H1 (cell line): ENCODE measurements around the gene TNS2. TPM values are rescaled to one million over a fixed set of nuclear protein-coding genes. Genes with fewer than 3 reads are reported as not detected.

Experiments
- CTCF ChIA-PET: fragments of 300-600 bp; sonication (Branson Sonifier 250); formaldehyde crosslinking; loops from one replicate; lab custom pipeline; 2021; ENCODE audit not compliant: partially characterized antibody; lab: Charles Lee
- POLR2A ChIA-PET: fragments of 300-600 bp; sonication (Branson Sonifier 250); formaldehyde crosslinking; loops from one replicate; lab custom pipeline; 2021; ENCODE audit warnings: inconsistent platforms; ENCODE audit not compliant: partially characterized antibody; lab: Charles Lee
- DNase-seq, 2 experiments: peaks; one replicate each; pipeline versions ENCODE4 v3.0.0 to v3.0.0-alpha.2; 2010 to 2022; ENCODE audit warnings: low spot score in 2 of 2, low read depth in 1 of 2, mixed read lengths in 1 of 2
- FAIRE-seq: peaks from 2 replicates; lab custom pipeline; 2011; peaks lifted over from hg19 to GRCh38; lab: Jason Lieb, UNC
- H2AFZ ChIP-seq: 2 replicates; pipeline ENCODE4 v1.8.1; 2012; ENCODE audit warnings: low read length, inconsistent platforms
- H2AK5ac ChIP-seq: 2 replicates; pipeline ENCODE4 v1.6.1; 2013; ENCODE audit warnings: low read depth, low read length
- H2BK120ac ChIP-seq: replicated peaks from 2 replicates; pipeline ENCODE3; 2013; ENCODE audit warnings: low read depth, low read length, inconsistent platforms
- H2BK12ac ChIP-seq: 2 replicates; pipeline ENCODE4 v1.6.1; 2013; ENCODE audit warnings: low read depth, low read length
- H2BK15ac ChIP-seq: 2 replicates; pipeline ENCODE4 v1.6.1; 2013; ENCODE audit warnings: low read length
- H2BK20ac ChIP-seq: 2 replicates; pipeline ENCODE4 v1.6.1; 2013; ENCODE audit warnings: low read length
- H2BK5ac ChIP-seq: 2 replicates; pipeline ENCODE4 v1.6.1; 2013; ENCODE audit warnings: low read depth, low read length
- H3K14ac ChIP-seq: 2 replicates; pipeline ENCODE4 v1.6.1; 2013; ENCODE audit warnings: inconsistent platforms; ENCODE audit not compliant: insufficient read length
- H3K18ac ChIP-seq: 2 replicates; pipeline ENCODE4 v1.6.1; 2013; ENCODE audit warnings: low read length; ENCODE audit errors: extremely low read depth
- H3K23ac ChIP-seq: 2 replicates; pipeline ENCODE4 v1.6.1; 2013; ENCODE audit warnings: inconsistent platforms; ENCODE audit not compliant: insufficient read length
- H3K23me2 ChIP-seq: 2 replicates; pipeline ENCODE4 v1.6.1; 2013; ENCODE audit warnings: low read depth, low read length
- H3K27ac ChIP-seq: 2 replicates; pipeline ENCODE4 v1.6.1; 2011; ENCODE audit warnings: low read depth, low read length, inconsistent platforms
- H3K27me3 ChIP-seq, 4 experiments: replicated peaks in 1 of 4; 1 replicate in 1 of 4; 2 replicates in 3 of 4; pipeline versions ENCODE4 v1.6.1 to v1.8.1; 2011 to 2013; ENCODE audit warnings: low read length in 3 of 4, mild to moderate bottlenecking in 3 of 4, inconsistent platforms in 2 of 4, mixed read lengths in 2 of 4, moderate library complexity in 1 of 4; ENCODE audit not compliant: control insufficient read depth in 3 of 4, insufficient read depth in 3 of 4; ENCODE audit errors: extremely low read depth in 1 of 4
- H3K36me3 ChIP-seq, 4 experiments: 2 replicates each; pipeline versions ENCODE4 v1.6.1 to v1.8.1; 2011 to 2013; ENCODE audit warnings: mild to moderate bottlenecking in 4 of 4, low read length in 3 of 4, moderate library complexity in 2 of 4, control low read depth in 1 of 4, inconsistent platforms in 1 of 4; ENCODE audit not compliant: insufficient read depth in 4 of 4, control insufficient read depth in 2 of 4
- H3K4ac ChIP-seq: replicated peaks from 2 replicates; pipeline ENCODE3; 2013; ENCODE audit warnings: low read length, low read depth, mixed read lengths, inconsistent platforms; ENCODE audit not compliant: insufficient read length
- H3K4me1 ChIP-seq, 4 experiments: replicated peaks in 1 of 4; 1 replicate in 1 of 4; 2 replicates in 3 of 4; pipeline versions ENCODE4 v1.6.1 to v1.8.1; 2011 to 2013; ENCODE audit warnings: low read length in 3 of 4, inconsistent platforms in 2 of 4, mixed read lengths in 1 of 4; ENCODE audit not compliant: insufficient read depth in 4 of 4, control insufficient read depth in 3 of 4
- H3K4me2 ChIP-seq, 2 experiments: 2 replicates each; pipeline versions ENCODE4 v1.6.1 to v1.8.1; 2011 to 2013; ENCODE audit warnings: low read depth in 2 of 2, low read length in 2 of 2, control low read depth in 1 of 2, inconsistent platforms in 1 of 2, mild to moderate bottlenecking in 1 of 2; ENCODE audit not compliant: insufficient read depth in 1 of 2
- H3K4me3 ChIP-seq, 4 experiments: fragments of 200-600, 300-600 bp in 1 of 4; sonication (generic), shearing (Covaris generic), sonication (Bioruptor Twin) in 1 of 4; 2 replicates each; pipeline versions ENCODE4 v1.5.1 to v1.8.1; 2011 to 2016; ENCODE audit warnings: low read length in 4 of 4, low read depth in 3 of 4, control low read depth in 2 of 4, inconsistent platforms in 2 of 4, mild to moderate bottlenecking in 2 of 4, mixed read lengths in 1 of 4, moderate library complexity in 1 of 4; ENCODE audit not compliant: insufficient read depth in 2 of 4; ENCODE audit errors: extremely low read depth in 1 of 4
- H3K56ac ChIP-seq: replicated peaks from 2 replicates; pipeline ENCODE3; 2013; ENCODE audit warnings: low read depth, mild to moderate bottlenecking, mixed read lengths, low read length, inconsistent platforms; ENCODE audit not compliant: insufficient read length
- H3K79me1 ChIP-seq: 2 replicates; pipeline ENCODE4 v1.6.1; 2013; ENCODE audit warnings: low read depth, low read length, control low read depth
- H3K79me2 ChIP-seq, 2 experiments: 2 replicates each; pipeline versions ENCODE4 v1.6.1 to v1.8.1; 2012 to 2013; ENCODE audit warnings: low read length in 2 of 2, mild to moderate bottlenecking in 2 of 2, inconsistent platforms in 1 of 2; ENCODE audit not compliant: insufficient read depth in 2 of 2, control insufficient read depth in 1 of 2
- H3K9ac ChIP-seq, 4 experiments: replicated peaks in 1 of 4; 1 replicate in 1 of 4; 2 replicates in 3 of 4; pipeline versions ENCODE4 v1.6.1 to v1.8.1; 2011 to 2013; ENCODE audit warnings: low read depth in 3 of 4, low read length in 3 of 4, control low read depth in 2 of 4, mild to moderate bottlenecking in 2 of 4, moderate library complexity in 2 of 4, inconsistent platforms in 1 of 4; ENCODE audit errors: extremely low read depth in 1 of 4
- H3K9me3 ChIP-seq, 2 experiments: 2 replicates each; pipeline versions ENCODE4 v1.6.1 to v1.8.1; 2012 to 2013; ENCODE audit warnings: mild to moderate bottlenecking in 2 of 2, moderate library complexity in 2 of 2, control low read depth in 1 of 2, inconsistent platforms in 1 of 2, low read depth in 1 of 2, low read length in 1 of 2, mixed read lengths in 1 of 2; ENCODE audit not compliant: insufficient read depth in 2 of 2
- H4K20me1 ChIP-seq, 2 experiments: replicated peaks in 1 of 2; 2 replicates each; pipeline versions ENCODE3 to v1.8.1; 2011 to 2013; ENCODE audit warnings: inconsistent platforms in 2 of 2, low read length in 2 of 2, mild to moderate bottlenecking in 1 of 2; ENCODE audit not compliant: insufficient read depth in 2 of 2, control insufficient read depth in 1 of 2
- H4K5ac ChIP-seq: 2 replicates; pipeline ENCODE4 v1.6.1; 2013; ENCODE audit warnings: low read length, low read depth, mixed read lengths, inconsistent platforms; ENCODE audit not compliant: insufficient read length
- H4K8ac ChIP-seq: 2 replicates; pipeline ENCODE4 v1.8.0; 2013; ENCODE audit warnings: mild to moderate bottlenecking, moderate library complexity, low read length, inconsistent platforms; ENCODE audit not compliant: insufficient read depth; ENCODE audit errors: extremely low read depth
- H4K91ac ChIP-seq: replicated peaks from 2 replicates; pipeline ENCODE3; 2013; ENCODE audit warnings: low read length, mixed read lengths, inconsistent platforms; ENCODE audit not compliant: insufficient read length
- CEBPB ChIP-seq: IDR thresholded peaks from 2 replicates; pipeline ENCODE4 v1.6.1; 2012; ENCODE audit warnings: low read depth, low read length
- ZNF274 ChIP-seq: IDR thresholded peaks from 2 replicates; pipeline ENCODE4 v1.7.0; 2012; ENCODE audit warnings: low read length, borderline replicate concordance; ENCODE audit errors: extremely low read depth
- WGBS, 2 experiments: shearing (Covaris generic) in 1 of 2; methylation state at CpG; one replicate each; pipeline versions ENCODE4 v1.1.6 to v1.1.7; 2013 to 2015; ENCODE audit warnings: low lambda C conversion rate in 2 of 2, mixed read lengths in 2 of 2, inconsistent platforms in 1 of 2, low coverage in 1 of 2, missing lambda C conversion rate in 1 of 2; ENCODE audit not compliant: insufficient replicate concordance in 2 of 2, insufficient coverage in 1 of 2, insufficient read length in 1 of 2; ENCODE audit errors: extremely low coverage in 1 of 2, missing lambda C conversion rate in 1 of 2; 5-methylcytosine and 5-hydroxymethylcytosine counted together
- polyA plus RNA-seq, 7 experiments: library from polyadenylated mRNA; depleted of rRNA in 3 of 7; stranded (reverse) in 5 of 7; unstranded in 2 of 7; fragments of >200 nt in 5 of 7; fragments of 200-250 nt in 2 of 7; gene quantifications; 1 replicate in 5 of 7; 2 replicates in 1 of 7; 4 replicates in 1 of 7; pipeline versions ENCODE4 v1.2.1 to v1.2.3, GENCODE V29; 2011 to 2013; ENCODE audit warnings: missing spikeins in 2 of 7, mixed read lengths in 2 of 7
- total RNA-seq: library from RNA; stranded (reverse); fragmentation: NEBNext Ultra II Directional; extraction: Animal tissue kit (Norgen Biotek cat#: 25700); gene quantifications from 2 replicates; pipeline ENCODE4 v1.2.1, GENCODE V29; 2021

Gene TNS2
- total and polyA plus RNA-seq, 2 of the 8 experiments (the other 6 are each of a cell fraction or from before 2014, with no cell fraction given), result 2.8 to 4.7 TPM

DNA sequence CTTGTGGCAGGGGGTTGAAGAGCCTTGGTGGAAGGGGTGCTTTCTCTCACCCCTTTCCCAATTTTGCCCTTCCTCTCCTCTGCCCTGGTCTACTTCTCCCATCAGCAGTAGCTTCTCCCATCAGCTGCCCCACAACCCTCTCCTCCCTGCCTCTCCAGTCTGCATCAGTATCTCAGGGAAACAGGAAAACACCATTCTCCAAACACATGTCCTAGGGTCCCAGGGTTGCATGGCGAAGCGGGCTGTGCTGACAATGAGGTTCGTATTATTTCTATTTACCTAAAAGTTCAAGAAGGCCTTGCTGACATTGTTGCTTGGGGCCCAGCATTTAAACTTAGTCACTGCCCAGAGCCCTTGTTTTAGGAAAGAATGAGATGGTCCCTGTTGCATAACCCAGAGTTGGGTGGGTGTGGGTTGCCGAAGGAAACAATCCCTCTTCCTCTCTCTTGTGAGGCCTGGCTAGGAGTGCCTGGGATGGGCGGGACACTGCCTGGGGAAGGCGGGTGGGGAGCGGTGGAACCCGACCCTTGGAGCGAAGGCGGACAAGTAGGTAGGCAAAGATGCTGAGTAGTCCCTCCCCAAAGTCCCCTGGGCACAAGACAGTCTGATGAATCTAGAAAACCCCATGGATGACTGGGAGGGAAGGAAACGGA lies 46.4 kb downstream of the TNS2 start:
- no peak overlapping the region for H3K23ac ChIP-seq
- H3K4me3 ChIP-seq, result peak overlapping the region; percentile 62 to 85 (median 77)
- H2BK120ac ChIP-seq, result no peak overlapping the region
- CTCF ChIA-PET, result interaction anchor here (0.6 to 19.1 kb wide), 7 partner anchors 12 to 119 kb away, joined by 3 to 531 read pairs (median 12); partner anchors contain the start of gene SPRYD3
- no peaks in the 10 kb centered on the region for H3K79me2 ChIP-seq
- no peak overlapping the region; a peak in 1 of 7 replicates for H3K9ac ChIP-seq
- H4K20me1 ChIP-seq, result no peaks in the 10 kb centered on the region
- H3K27ac ChIP-seq, result no peak overlapping the region
- H3K4me1 ChIP-seq, result peaks cover 4 to 22% (median 5%) of the 10 kb centered on the region in 4 experiments
- H3K4me2 ChIP-seq, result peak overlapping the region; percentile 95 to 99
- POLR2A ChIA-PET, result interaction anchor here (1.9 to 3.6 kb wide), 3 partner anchors 16 to 97 kb away, joined by 7 to 21 read pairs (median 13); partner anchors contain the start of gene SPRYD3
- H2BK20ac ChIP-seq, result 0 out of 2 replicates have a peak overlapping the region, but pooled peaks have one; percentile 72
- H3K27me3 ChIP-seq, result peaks cover 0 to 27% (median 16%) of the 10 kb centered on the region in 4 experiments; a peak in 5 of 7 replicates
- H3K79me1 ChIP-seq, result no peaks in the 10 kb centered on the region
- no peak overlapping the region for H3K56ac ChIP-seq
- H3K36me3 ChIP-seq, result no peaks in the 10 kb centered on the region
- 26% methylated on average over 11 of the region's 11 CpGs; no CpG with 5 or more reads in 1 of the 2 experiments for WGBS, 2 experiments
- H4K91ac ChIP-seq, result no peak overlapping the region
- FAIRE-seq (no peak), DNase-seq (peak in 1 of 2 experiments; percentile 66)
- H3K9me3 ChIP-seq, result no peaks in the 10 kb centered on the region
- H3K18ac ChIP-seq, result no peak overlapping the region
- no peak overlapping the region for H3K4ac ChIP-seq
- H3K23me2 ChIP-seq, result peaks cover 28% of the 10 kb centered on the region
- peak overlapping the region; percentile 37 for H2AFZ ChIP-seq
- 0 out of 2 replicates have a peak overlapping the region, but pooled peaks have one; percentile 10 for H2BK12ac ChIP-seq
- no peak overlapping the region for H4K5ac ChIP-seq
- peak overlapping the region; percentile 32; the same call in 1 of the 2 replicates for H2BK5ac ChIP-seq
- H3K14ac ChIP-seq, result no peak overlapping the region
- H2AK5ac ChIP-seq, result no peak overlapping the region
- peak overlapping the region; percentile 84 for H2BK15ac ChIP-seq
- TF ChIP-seq CEBPB, result peak; percentile 57
- no peak for TF ChIP-seq ZNF274
- no peak overlapping the region for H4K8ac ChIP-seq
